Activated T-cell treated with anti-CD3 and anti-CD28 coated beads, Interleukin-2, amount 50 U/mL, for 24 hours (primary cell): ENCODE measurements around the gene KCNIP4.
"Not testable (repeated sequence)": the region's sequence is repeated elsewhere in the genome, so short reads cannot be mapped to it uniquely, and the experiment has no call there.

Experiments used
- DNase-seq: peaks from one replicate; pipeline ENCODE4 v3.0.0-alpha.2; 2020
- H3K27ac Mint-ChIP-seq: 2 replicates; pipeline ENCODE4 v1.8.0; 2020; ENCODE audit warnings: mild to moderate bottlenecking, mixed read lengths
- H3K27me3 Mint-ChIP-seq: 2 replicates; pipeline ENCODE4 v1.8.0; 2020; ENCODE audit warnings: mixed read lengths
- H3K36me3 Mint-ChIP-seq: 2 replicates; pipeline ENCODE4 v1.8.0; 2020; ENCODE audit warnings: low read depth, mixed read lengths
- H3K4me1 Mint-ChIP-seq: 2 replicates; pipeline ENCODE4 v1.8.0; 2020; ENCODE audit warnings: low read depth, mixed read lengths
- H3K4me3 Mint-ChIP-seq: 2 replicates; pipeline ENCODE4 v1.8.0; 2020; ENCODE audit warnings: mild to moderate bottlenecking, moderate library complexity, mixed read lengths
- H3K9me3 Mint-ChIP-seq: 2 replicates; pipeline ENCODE4 v1.8.0; 2020; ENCODE audit warnings: mixed read lengths

The KCNIP4 gene

GRCh38 chr4:20831746-20832145 lies 1116.8 kb downstream of the KCNIP4 start:
- H3K4me3 Mint-ChIP-seq: no peak overlapping the region
- no peaks in the 10 kb centered on the region for H3K36me3 Mint-ChIP-seq
- DNase-seq: no peak
- no peaks in the 10 kb centered on the region for H3K27me3 Mint-ChIP-seq
- H3K9me3 Mint-ChIP-seq: no peaks in the 10 kb centered on the region
- H3K27ac Mint-ChIP-seq: no peak overlapping the region
- no peaks in the 10 kb centered on the region for H3K4me1 Mint-ChIP-seq

- H3K27ac Mint-ChIP-seq: no peak overlapping the region
- H3K4me1 Mint-ChIP-seq: no peaks in the 10 kb centered on the region
- H3K9me3 Mint-ChIP-seq: no peaks in the 10 kb centered on the region
- no peaks in the 10 kb centered on the region for H3K27me3 Mint-ChIP-seq
- DNase-seq: no peak
- no peak overlapping the region for H3K4me3 Mint-ChIP-seq
- no peaks in the 10 kb centered on the region for H3K36me3 Mint-ChIP-seq
These were observed 1118.8 kb downstream of the KCNIP4 start for GRCh38 chr4:20829617-20830357.

- no peak for DNase-seq
- no peaks in the 10 kb centered on the region for H3K27me3 Mint-ChIP-seq
- H3K36me3 Mint-ChIP-seq: no peaks in the 10 kb centered on the region
- H3K4me1 Mint-ChIP-seq: no peaks in the 10 kb centered on the region
- H3K4me3 Mint-ChIP-seq: no peak overlapping the region
- no peak overlapping the region for H3K27ac Mint-ChIP-seq
- no peaks in the 10 kb centered on the region for H3K9me3 Mint-ChIP-seq
These were observed 1123.1 kb downstream of the KCNIP4 start for GRCh38 chr4:20825505-20825904.

GRCh38 chr4:20816287-20816686 lies 1132.3 kb downstream of the KCNIP4 start:
- DNase-seq: no peak
- H3K9me3 Mint-ChIP-seq: peaks cover 4% of the 10 kb centered on the region
- no peak overlapping the region for H3K27ac Mint-ChIP-seq
- H3K27me3 Mint-ChIP-seq: no peaks in the 10 kb centered on the region
- H3K4me3 Mint-ChIP-seq: no peak overlapping the region
- H3K36me3 Mint-ChIP-seq: no peaks in the 10 kb centered on the region
- no peaks in the 10 kb centered on the region for H3K4me1 Mint-ChIP-seq

GRCh38 chr4:20813700-20814099 lies 1134.9 kb downstream of the KCNIP4 start:
- no peaks in the 10 kb centered on the region for H3K4me1 Mint-ChIP-seq
- no peak overlapping the region for H3K4me3 Mint-ChIP-seq
- H3K9me3 Mint-ChIP-seq: no peaks in the 10 kb centered on the region
- no peaks in the 10 kb centered on the region for H3K27me3 Mint-ChIP-seq
- H3K27ac Mint-ChIP-seq: no peak overlapping the region
- no peak for DNase-seq
- H3K36me3 Mint-ChIP-seq: no peaks in the 10 kb centered on the region

- no peak overlapping the region for H3K27ac Mint-ChIP-seq
- DNase-seq: no peak
- H3K27me3 Mint-ChIP-seq: no peaks in the 10 kb centered on the region
- H3K36me3 Mint-ChIP-seq: no peaks in the 10 kb centered on the region
- H3K9me3 Mint-ChIP-seq: no peaks in the 10 kb centered on the region
- no peaks in the 10 kb centered on the region for H3K4me1 Mint-ChIP-seq
- H3K4me3 Mint-ChIP-seq: no peak overlapping the region
These were observed 1138.8 kb downstream of the KCNIP4 start for GRCh38 chr4:20809812-20810211.

GRCh38 chr4:20805716-20806115 lies 1142.9 kb downstream of the KCNIP4 start:
- Mint-ChIP-seq H3K9me3 (peaks cover 6% of the 10 kb centered on the region), H3K36me3 (no peaks in the 10 kb centered on the region), H3K27ac (no peak overlapping the region), H3K4me3 (no peak overlapping the region), H3K27me3 (no peaks in the 10 kb centered on the region), H3K4me1 (no peaks in the 10 kb centered on the region)
- no peak for DNase-seq

- Mint-ChIP-seq H3K4me3 (no peak overlapping the region), H3K27ac (no peak overlapping the region), H3K9me3 (peaks cover 2% of the 10 kb centered on the region), H3K4me1 (no peaks in the 10 kb centered on the region), H3K27me3 (no peaks in the 10 kb centered on the region), H3K36me3 (no peaks in the 10 kb centered on the region)
- DNase-seq: no peak
These were observed 1160.5 kb downstream of the KCNIP4 start for GRCh38 chr4:20787940-20788665.

- H3K27me3 Mint-ChIP-seq, H3K4me3 Mint-ChIP-seq, H3K27ac Mint-ChIP-seq, H3K4me1 Mint-ChIP-seq, H3K36me3 Mint-ChIP-seq, DNase-seq: not testable (repeated sequence)
- H3K9me3 Mint-ChIP-seq: peaks cover 18% of the 10 kb centered on the region
These were observed 1165.4 kb downstream of the KCNIP4 start for GRCh38 chr4:20783134-20783533.

GRCh38 chr4:20778896-20779295 lies 1169.7 kb downstream of the KCNIP4 start:
- Mint-ChIP-seq H3K4me3 (no peak overlapping the region), H3K27me3 (no peaks in the 10 kb centered on the region), H3K27ac (no peak overlapping the region), H3K9me3 (peaks cover 18% of the 10 kb centered on the region), H3K36me3 (no peaks in the 10 kb centered on the region), H3K4me1 (no peaks in the 10 kb centered on the region)
- DNase-seq: no peak

GRCh38 chr4:20773144-20773997 lies 1175.2 kb downstream of the KCNIP4 start:
- Mint-ChIP-seq H3K4me3 (no peak overlapping the region), H3K9me3 (no peaks in the 10 kb centered on the region), H3K27me3 (peaks cover 8% of the 10 kb centered on the region), H3K27ac (no peak overlapping the region), H3K36me3 (no peaks in the 10 kb centered on the region), H3K4me1 (peaks cover 2% of the 10 kb centered on the region)
- no peak for DNase-seq

GRCh38 chr4:20764366-20764992 lies 1184.1 kb downstream of the KCNIP4 start:
- Mint-ChIP-seq H3K27ac (no peak overlapping the region), H3K27me3 (no peaks in the 10 kb centered on the region), H3K4me1 (no peaks in the 10 kb centered on the region), H3K36me3 (no peaks in the 10 kb centered on the region), H3K4me3 (no peak overlapping the region), H3K9me3 (no peaks in the 10 kb centered on the region)
- DNase-seq: no peak

- Mint-ChIP-seq H3K4me1 (no peaks in the 10 kb centered on the region), H3K27ac (no peak overlapping the region), H3K4me3 (no peak overlapping the region), H3K36me3 (no peaks in the 10 kb centered on the region), H3K27me3 (no peaks in the 10 kb centered on the region), H3K9me3 (no peaks in the 10 kb centered on the region)
- DNase-seq: no peak
These were observed 1186.7 kb downstream of the KCNIP4 start for GRCh38 chr4:20761826-20762225.

GRCh38 chr4:20761382-20761781 lies 1187.2 kb downstream of the KCNIP4 start:
- H3K36me3 Mint-ChIP-seq: no peaks in the 10 kb centered on the region
- H3K27me3 Mint-ChIP-seq: no peaks in the 10 kb centered on the region
- H3K4me1 Mint-ChIP-seq: no peaks in the 10 kb centered on the region
- H3K9me3 Mint-ChIP-seq: no peaks in the 10 kb centered on the region
- no peak overlapping the region for H3K4me3 Mint-ChIP-seq
- no peak overlapping the region for H3K27ac Mint-ChIP-seq
- no peak for DNase-seq
